GM23338 (cell line): ENCODE data around the gene SFT2D1.

ENCODE experiments used
- CREB1 ChIP-seq: fragments of 250-450 bp; sonication (Bioruptor Pico); IDR thresholded peaks from 2 replicates; pipeline ENCODE4 v1.5.0; 2020; ENCODE audit warnings: low read depth, mild to moderate bottlenecking, moderate library complexity
- EZH2 ChIP-seq: fragments of 200-600 bp; sonication (generic); IDR thresholded peaks from one replicate; pipeline ENCODE4 v1.8.0; 2017; ENCODE audit warnings: antibody characterized with exemption, mild to moderate bottlenecking, low read depth; ENCODE audit not compliant: unreplicated experiment
- EZH2phosphoT487 ChIP-seq: fragments of 200-600 bp; sonication (generic); IDR thresholded peaks from one replicate; pipeline ENCODE4 v1.8.1; 2018; ENCODE audit warnings: antibody characterized with exemption; ENCODE audit not compliant: unreplicated experiment
- JUNB ChIP-seq: IDR thresholded peaks from one replicate; pipeline ENCODE4 v1.6.1; 2016; ENCODE audit warnings: antibody characterized with exemption; ENCODE audit not compliant: unreplicated experiment
- NANOG ChIP-seq: IDR thresholded peaks from 2 replicates; pipeline ENCODE4 v1.6.1; 2016; ENCODE audit warnings: antibody characterized with exemption, borderline replicate concordance
- POLR2AphosphoS5 ChIP-seq: IDR thresholded peaks from 2 replicates; pipeline ENCODE4 v1.6.1; 2016; ENCODE audit warnings: antibody characterized with exemption, low read depth
- STAT1 ChIP-seq: IDR thresholded peaks from one replicate; pipeline ENCODE4 v1.6.1; 2016; ENCODE audit warnings: antibody characterized with exemption; ENCODE audit not compliant: unreplicated experiment
- ZNF114 ChIP-seq: fragments of 250-450 bp; sonication (Bioruptor Pico); IDR thresholded peaks from 2 replicates; pipeline ENCODE4 v1.5.0; 2020; ENCODE audit warnings: mild to moderate bottlenecking, moderate library complexity
- ZNF331 ChIP-seq: fragments of 250-450 bp; sonication (Bioruptor Pico); IDR thresholded peaks from 2 replicates; pipeline ENCODE4 v1.5.0; 2020; ENCODE audit warnings: low read depth, mild to moderate bottlenecking, moderate library complexity
- TF ChIP-seq, protein P1 (sequence below), 2 experiments: fragments of 200-600 bp in 1 of 2; sonication (generic) in 1 of 2; conservative IDR thresholded peaks; 2 replicates each; pipeline versions ENCODE4 v1.5.1 to v1.6.1; 2016 to 2017; ENCODE audit warnings: antibody characterized with exemption in 2 of 2, low read depth in 2 of 2, mild to moderate bottlenecking in 2 of 2, moderate library complexity in 1 of 2
- TF ChIP-seq, protein P2 (sequence below): IDR thresholded peaks from one replicate; pipeline ENCODE4 v1.6.1; 2018; ENCODE audit warnings: antibody characterized with exemption; ENCODE audit not compliant: unreplicated experiment
- TF ChIP-seq, protein P3 (sequence below): fragments of 250-450 bp; sonication (Bioruptor Pico); IDR thresholded peaks from 2 replicates; pipeline ENCODE4 v1.5.0; 2020; ENCODE audit warnings: mild to moderate bottlenecking, moderate library complexity
- TF ChIP-seq, protein P4 (sequence below): IDR thresholded peaks from 2 replicates; pipeline ENCODE4 v1.6.1; 2016; ENCODE audit warnings: antibody characterized with exemption

DNA sequence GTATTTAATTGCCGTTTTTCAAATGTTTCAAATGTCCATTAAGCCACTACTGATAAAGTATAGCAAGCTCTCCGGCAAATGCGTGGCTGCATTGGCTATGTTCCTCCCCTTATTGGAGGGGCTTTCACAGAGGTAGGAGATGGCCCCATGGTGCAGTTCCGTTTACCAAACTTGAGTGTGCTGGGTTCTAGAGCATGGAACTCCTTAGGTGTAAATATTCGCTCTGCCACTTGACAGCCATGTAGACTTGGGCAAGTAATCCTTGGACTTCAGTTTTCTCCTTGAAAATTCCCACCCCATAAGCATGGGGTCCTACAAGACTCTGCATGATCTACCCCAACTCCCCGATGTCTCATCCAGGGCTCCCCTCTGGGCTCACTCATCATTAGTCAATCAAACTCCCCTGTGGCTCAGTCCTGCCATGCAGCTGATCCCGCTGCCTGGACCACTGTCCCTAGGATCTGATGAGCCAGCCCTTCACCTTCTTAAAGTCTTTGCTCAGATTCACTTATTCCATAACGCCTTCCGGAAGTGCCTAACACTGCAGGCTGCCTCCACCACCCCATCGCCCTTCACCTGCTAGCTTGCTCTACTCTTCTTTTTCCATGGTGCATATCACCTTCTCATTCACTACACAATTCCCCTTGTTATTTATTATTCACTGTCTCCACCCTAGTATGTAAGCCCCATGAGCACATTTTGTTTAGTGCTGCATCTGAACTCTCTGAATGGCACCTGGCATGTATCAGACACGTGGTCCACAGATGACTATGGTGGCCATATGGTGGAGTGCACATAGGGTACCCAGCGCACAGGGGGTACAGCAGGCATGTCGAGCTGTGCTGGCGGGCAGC lies 52.9 kb downstream of the SFT2D1 start:
- TF ChIP-seq, protein P1, sequence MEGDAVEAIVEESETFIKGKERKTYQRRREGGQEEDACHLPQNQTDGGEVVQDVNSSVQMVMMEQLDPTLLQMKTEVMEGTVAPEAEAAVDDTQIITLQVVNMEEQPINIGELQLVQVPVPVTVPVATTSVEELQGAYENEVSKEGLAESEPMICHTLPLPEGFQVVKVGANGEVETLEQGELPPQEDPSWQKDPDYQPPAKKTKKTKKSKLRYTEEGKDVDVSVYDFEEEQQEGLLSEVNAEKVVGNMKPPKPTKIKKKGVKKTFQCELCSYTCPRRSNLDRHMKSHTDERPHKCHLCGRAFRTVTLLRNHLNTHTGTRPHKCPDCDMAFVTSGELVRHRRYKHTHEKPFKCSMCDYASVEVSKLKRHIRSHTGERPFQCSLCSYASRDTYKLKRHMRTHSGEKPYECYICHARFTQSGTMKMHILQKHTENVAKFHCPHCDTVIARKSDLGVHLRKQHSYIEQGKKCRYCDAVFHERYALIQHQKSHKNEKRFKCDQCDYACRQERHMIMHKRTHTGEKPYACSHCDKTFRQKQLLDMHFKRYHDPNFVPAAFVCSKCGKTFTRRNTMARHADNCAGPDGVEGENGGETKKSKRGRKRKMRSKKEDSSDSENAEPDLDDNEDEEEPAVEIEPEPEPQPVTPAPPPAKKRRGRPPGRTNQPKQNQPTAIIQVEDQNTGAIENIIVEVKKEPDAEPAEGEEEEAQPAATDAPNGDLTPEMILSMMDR (conservative IDR thresholded peaks at IDR 0.05; ENCODE audit: low read depth in 2 of 2): no peak
- TF ChIP-seq CREB1 (CRISPR knock-in tag): no peak
- TF ChIP-seq POLR2AphosphoS5: no peak
- TF ChIP-seq EZH2phosphoT487: no peak
- TF ChIP-seq EZH2: no peak
- no peak for TF ChIP-seq NANOG
- TF ChIP-seq, protein P2, sequence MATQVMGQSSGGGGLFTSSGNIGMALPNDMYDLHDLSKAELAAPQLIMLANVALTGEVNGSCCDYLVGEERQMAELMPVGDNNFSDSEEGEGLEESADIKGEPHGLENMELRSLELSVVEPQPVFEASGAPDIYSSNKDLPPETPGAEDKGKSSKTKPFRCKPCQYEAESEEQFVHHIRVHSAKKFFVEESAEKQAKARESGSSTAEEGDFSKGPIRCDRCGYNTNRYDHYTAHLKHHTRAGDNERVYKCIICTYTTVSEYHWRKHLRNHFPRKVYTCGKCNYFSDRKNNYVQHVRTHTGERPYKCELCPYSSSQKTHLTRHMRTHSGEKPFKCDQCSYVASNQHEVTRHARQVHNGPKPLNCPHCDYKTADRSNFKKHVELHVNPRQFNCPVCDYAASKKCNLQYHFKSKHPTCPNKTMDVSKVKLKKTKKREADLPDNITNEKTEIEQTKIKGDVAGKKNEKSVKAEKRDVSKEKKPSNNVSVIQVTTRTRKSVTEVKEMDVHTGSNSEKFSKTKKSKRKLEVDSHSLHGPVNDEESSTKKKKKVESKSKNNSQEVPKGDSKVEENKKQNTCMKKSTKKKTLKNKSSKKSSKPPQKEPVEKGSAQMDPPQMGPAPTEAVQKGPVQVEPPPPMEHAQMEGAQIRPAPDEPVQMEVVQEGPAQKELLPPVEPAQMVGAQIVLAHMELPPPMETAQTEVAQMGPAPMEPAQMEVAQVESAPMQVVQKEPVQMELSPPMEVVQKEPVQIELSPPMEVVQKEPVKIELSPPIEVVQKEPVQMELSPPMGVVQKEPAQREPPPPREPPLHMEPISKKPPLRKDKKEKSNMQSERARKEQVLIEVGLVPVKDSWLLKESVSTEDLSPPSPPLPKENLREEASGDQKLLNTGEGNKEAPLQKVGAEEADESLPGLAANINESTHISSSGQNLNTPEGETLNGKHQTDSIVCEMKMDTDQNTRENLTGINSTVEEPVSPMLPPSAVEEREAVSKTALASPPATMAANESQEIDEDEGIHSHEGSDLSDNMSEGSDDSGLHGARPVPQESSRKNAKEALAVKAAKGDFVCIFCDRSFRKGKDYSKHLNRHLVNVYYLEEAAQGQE: no peak
- no peak for TF ChIP-seq ZNF114
- no peak for TF ChIP-seq JUNB
- no peak for TF ChIP-seq ZNF331
- TF ChIP-seq, protein P3, sequence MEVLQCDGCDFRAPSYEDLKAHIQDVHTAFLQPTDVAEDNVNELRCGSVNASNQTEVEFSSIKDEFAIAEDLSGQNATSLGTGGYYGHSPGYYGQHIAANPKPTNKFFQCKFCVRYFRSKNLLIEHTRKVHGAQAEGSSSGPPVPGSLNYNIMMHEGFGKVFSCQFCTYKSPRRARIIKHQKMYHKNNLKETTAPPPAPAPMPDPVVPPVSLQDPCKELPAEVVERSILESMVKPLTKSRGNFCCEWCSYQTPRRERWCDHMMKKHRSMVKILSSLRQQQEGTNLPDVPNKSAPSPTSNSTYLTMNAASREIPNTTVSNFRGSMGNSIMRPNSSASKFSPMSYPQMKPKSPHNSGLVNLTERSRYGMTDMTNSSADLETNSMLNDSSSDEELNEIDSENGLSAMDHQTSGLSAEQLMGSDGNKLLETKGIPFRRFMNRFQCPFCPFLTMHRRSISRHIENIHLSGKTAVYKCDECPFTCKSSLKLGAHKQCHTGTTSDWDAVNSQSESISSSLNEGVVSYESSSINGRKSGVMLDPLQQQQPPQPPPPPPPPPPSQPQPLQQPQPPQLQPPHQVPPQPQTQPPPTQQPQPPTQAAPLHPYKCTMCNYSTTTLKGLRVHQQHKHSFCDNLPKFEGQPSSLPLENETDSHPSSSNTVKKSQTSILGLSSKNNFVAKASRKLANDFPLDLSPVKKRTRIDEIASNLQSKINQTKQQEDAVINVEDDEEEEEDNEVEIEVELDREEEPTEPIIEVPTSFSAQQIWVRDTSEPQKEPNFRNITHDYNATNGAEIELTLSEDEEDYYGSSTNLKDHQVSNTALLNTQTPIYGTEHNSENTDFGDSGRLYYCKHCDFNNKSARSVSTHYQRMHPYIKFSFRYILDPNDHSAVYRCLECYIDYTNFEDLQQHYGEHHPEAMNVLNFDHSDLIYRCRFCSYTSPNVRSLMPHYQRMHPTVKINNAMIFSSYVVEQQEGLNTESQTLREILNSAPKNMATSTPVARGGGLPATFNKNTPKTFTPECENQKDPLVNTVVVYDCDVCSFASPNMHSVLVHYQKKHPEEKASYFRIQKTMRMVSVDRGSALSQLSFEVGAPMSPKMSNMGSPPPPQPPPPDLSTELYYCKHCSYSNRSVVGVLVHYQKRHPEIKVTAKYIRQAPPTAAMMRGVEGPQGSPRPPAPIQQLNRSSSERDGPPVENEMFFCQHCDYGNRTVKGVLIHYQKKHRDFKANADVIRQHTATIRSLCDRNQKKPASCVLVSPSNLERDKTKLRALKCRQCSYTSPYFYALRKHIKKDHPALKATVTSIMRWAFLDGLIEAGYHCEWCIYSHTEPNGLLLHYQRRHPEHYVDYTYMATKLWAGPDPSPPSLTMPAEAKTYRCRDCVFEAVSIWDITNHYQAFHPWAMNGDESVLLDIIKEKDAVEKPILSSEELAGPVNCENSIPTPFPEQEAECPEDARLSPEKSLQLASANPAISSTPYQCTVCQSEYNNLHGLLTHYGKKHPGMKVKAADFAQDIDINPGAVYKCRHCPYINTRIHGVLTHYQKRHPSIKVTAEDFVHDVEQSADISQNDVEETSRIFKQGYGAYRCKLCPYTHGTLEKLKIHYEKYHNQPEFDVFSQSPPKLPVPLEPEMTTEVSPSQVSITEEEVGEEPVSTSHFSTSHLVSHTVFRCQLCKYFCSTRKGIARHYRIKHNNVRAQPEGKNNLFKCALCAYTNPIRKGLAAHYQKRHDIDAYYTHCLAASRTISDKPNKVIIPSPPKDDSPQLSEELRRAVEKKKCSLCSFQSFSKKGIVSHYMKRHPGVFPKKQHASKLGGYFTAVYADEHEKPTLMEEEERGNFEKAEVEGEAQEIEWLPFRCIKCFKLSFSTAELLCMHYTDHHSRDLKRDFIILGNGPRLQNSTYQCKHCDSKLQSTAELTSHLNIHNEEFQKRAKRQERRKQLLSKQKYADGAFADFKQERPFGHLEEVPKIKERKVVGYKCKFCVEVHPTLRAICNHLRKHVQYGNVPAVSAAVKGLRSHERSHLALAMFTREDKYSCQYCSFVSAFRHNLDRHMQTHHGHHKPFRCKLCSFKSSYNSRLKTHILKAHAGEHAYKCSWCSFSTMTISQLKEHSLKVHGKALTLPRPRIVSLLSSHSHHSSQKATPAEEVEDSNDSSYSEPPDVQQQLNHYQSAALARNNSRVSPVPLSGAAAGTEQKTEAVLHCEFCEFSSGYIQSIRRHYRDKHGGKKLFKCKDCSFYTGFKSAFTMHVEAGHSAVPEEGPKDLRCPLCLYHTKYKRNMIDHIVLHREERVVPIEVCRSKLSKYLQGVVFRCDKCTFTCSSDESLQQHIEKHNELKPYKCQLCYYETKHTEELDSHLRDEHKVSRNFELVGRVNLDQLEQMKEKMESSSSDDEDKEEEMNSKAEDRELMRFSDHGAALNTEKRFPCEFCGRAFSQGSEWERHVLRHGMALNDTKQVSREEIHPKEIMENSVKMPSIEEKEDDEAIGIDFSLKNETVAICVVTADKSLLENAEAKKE: no peak
- TF ChIP-seq STAT1: no peak
- TF ChIP-seq, protein P4, sequence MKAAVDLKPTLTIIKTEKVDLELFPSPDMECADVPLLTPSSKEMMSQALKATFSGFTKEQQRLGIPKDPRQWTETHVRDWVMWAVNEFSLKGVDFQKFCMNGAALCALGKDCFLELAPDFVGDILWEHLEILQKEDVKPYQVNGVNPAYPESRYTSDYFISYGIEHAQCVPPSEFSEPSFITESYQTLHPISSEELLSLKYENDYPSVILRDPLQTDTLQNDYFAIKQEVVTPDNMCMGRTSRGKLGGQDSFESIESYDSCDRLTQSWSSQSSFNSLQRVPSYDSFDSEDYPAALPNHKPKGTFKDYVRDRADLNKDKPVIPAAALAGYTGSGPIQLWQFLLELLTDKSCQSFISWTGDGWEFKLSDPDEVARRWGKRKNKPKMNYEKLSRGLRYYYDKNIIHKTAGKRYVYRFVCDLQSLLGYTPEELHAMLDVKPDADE: no peak
